GM21576 (cell line): ENCODE measurements around the gene NDUFA8.

ENCODE experiments used
- ATAC-seq: cut with Tn5 transposase; IDR thresholded peaks from one replicate; pipeline ENCODE4 v1.9.1; 2021; ENCODE audit warnings: mild to moderate bottlenecking, moderate library complexity; ENCODE audit not compliant: unreplicated experiment

Gene NDUFA8

DNA sequence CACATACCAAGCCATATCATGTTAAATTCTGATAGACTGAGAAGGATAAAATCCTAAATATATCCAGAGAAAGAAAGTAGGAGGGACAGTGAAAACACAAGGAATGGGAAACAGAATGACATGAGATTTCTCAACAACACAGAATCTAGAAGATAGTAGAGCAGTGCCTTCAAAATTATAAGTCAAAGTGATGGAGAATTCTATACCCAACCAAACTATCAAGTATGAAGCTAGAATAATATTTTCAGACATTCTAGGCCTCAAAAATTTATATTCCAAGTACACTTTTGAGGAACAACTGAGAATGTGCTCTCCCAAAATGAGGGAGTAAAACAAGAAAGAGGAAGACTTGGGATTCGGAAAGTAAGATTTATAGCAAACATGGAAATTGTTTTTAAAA, 55.6 kb downstream of the NDUFA8 start:
- no peak for ATAC-seq

DNA sequence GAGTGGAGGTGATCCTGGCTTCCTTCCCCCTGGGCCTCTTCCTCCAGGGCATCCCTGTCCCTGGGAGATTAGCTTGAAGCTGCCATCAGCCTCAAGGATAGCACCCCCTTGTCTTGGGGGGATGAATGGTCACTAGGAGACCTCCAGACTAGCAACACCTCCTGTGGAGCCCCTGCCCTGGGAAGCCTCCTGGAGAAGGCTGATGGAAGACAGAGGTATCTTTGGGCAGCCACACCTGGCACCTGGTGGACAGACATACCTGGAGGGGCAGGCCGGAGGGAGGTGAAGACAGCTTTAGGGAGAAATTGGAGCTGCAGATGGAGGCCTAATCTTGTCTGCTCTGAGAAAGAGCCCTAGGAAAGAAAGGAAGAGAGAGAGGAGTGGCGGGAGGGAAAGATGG, 57.4 kb downstream of the NDUFA8 start:
- no peak for ATAC-seq

DNA sequence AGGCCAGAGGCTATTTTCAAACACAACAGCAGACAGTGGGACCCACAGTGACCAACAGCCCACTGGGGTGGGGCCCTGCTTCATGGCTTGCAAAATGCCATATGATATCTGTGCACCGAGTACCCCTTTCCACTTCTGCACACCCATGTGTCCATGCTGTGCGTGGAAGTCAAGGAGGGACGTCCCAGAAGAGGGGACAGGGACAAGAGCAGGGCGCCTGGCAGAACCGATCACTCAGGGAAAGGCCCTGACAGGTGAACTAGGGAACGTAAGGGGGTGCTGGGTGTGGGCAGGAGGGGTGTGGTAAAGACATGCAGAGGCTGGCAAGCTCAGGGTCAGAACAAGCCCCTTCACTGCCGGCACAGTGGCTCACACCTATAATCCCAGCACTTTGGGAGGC, 58.8 kb downstream of the NDUFA8 start:
- ATAC-seq: no peak

DNA sequence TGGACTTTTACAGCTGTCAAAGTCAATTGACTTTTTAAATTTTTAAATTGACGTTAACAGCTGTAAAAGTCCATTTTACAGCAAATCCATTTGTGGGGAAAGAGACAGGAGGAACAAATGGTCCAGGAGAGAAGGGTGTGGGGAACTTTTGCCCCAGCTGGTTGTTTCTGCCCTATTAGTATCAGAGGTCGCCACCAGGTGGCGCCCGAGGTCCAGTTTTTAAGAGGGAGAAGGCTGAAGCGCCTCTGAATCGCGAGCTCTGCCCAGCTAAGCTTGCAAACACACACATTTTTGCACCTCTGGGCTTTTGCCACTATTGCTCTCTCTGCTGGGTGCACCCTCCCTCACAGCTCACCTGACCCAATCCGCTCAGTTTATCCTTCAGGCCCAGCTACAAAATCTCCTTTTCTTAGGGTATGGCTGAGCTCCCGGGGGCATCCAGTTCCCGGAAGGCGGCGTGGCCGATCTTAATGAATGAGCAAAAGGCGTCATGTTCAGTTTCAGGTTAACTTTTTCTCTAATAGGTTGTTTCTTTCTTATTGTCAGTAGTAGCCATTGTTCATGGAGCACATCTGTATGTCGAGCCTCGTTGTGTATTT, 60.2 kb downstream of the NDUFA8 start:
- ATAC-seq: peak; percentile 62

DNA sequence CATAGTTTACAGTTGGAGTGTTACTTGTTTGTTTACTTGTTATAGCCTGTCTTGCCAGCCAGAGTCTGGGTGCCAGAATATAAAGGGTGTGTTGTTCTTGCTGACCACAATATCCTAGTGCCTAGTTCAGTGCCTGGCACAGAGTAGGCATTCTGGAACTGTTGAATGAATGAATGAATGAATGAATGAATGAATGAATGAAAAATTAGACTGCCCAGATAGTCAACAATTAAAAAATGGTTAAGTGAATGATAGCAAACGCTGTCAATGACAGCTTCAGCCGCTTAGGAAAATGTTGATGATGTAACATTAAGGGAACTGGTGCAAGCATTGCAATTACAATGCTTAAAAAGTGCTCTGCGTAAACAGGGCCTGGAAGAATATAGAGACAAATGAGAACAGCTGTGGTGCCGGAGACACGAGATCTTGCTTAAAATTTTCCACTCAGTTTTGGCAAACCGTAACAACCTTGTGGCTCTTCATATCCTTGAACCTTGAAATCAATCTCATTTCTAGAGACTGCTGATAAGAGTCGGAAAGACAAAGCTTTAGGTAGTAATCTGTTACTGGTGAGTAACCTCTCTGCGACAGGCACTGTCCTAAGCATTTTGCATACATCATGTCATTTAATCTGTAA, 61.8 kb downstream of the NDUFA8 start:
- no peak for ATAC-seq

DNA sequence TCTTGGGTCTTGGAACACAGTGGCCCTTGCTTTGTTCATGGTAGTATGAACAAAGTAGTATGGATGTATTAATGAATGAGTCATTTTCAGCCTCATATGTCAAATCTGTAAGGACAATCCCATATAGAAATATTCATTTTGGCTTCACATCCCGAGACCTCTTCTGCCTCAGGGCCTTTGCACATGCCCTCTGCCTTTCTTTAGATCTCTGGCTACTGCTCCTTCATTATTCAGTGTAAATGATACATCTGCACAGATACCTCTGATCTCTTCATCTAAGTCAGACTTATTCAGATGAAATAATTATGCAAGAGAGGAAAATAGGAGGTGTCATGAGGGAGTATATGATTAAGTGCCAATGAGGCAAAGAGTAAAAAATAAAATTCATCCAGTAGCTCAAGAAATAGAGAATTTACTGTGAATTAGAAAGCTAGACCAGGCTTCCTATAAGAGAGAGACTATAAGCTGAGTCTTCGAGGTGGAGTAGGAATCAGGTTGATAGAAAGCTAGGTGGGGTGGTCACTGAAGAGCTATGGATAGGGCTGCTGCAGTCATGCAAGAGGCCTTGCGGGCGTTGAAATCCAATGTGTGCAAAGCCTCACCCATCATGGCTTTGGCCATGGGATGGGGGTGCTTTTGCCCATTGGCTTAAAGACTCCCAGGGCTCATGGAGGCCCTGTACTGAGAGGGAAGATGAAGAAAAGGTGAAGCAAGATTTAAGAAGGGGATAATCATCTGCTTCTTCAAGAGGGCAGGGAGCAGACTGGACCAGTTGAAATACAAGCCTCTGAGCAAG, 62.8 kb downstream of the NDUFA8 start:
- ATAC-seq: no peak

DNA sequence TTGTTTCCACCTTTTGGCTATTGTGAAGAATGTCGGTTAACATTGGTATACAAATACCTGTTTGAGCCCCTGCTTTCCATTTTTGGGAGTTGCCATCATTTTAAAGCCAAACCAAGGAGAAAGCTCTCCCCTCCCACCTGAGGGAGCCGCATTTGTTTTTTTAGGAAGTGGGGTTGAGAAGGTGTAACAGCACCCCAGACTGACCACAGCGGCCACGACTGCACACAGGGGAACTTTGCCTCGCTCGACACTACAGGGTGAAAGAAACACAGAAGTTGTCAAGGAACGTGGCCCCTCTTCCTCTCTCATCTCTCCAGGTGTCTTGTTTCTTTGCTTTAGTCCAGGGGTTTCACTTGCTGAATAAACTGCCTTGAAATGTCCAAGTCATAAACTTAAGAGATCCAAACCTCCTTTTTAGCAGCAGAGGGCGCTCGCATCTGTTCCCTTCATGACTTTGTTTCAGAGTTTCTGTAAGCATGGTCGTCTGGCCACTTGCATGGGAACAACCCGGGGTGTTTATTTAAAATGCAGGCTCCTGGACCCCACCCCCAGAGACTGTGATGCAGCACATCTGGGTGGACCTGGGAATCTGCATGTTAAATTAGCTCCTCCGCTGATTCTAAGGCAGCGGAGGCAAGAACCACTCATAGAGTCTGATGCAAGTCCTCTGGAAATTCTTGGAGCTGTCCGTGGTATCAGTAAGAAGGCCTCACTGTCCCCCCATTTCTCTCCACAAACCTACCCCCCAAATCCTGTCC, 64.4 kb downstream of the NDUFA8 start:
- no peak for ATAC-seq
